K562 (cell line): Measurements from ENCODE around the gene FANCI. TPM values are rescaled to one million over a fixed set of nuclear protein-coding genes. Genes with fewer than 3 reads are reported as not detected.

Experiments
- ATAC-seq: fragments of 200-7000 bp; cut with Tn5 transposase; 3 replicates; pipeline ENCODE4 v1.9.1; 2020; ENCODE audit warnings: moderate library complexity
- BruUV-seq: library from RNA; stranded (reverse); fragments of 400-500 nt; replicated peaks from 2 replicates; lab custom pipeline; 2021; lab: Mats Ljungman, UMichigan
- CTCF ChIA-PET: fragments of 300-600 bp; formaldehyde crosslinking; extraction: SDS; loops from one replicate; lab custom pipeline; 2021; ENCODE audit warnings: low intra/inter-chr PET ratio; lab: Yijun Ruan, JAX
- POLR2A ChIA-PET: fragments of 300-600, 350-650 bp; sonication (Branson Sonifier 250); formaldehyde crosslinking; extraction: SDS; loops from one replicate; lab custom pipeline; 2021; ENCODE audit warnings: antibody characterized with exemption, inconsistent platforms; lab: Yijun Ruan, JAX
- DNase-seq, 4 experiments: peaks; one replicate each; pipeline versions ENCODE4 v3.0.0 to v3.0.0-alpha.2; 2011 to 2018; ENCODE audit warnings: low spot score in 3 of 4, mixed read lengths in 3 of 4; ENCODE audit errors: extremely low read depth in 1 of 4
- FAIRE-seq: peaks from 2 replicates; lab custom pipeline; 2011; peaks lifted over from hg19 to GRCh38; lab: Jason Lieb, UNC
- H2AFZ ChIP-seq: 2 replicates; pipeline ENCODE4 v1.6.0; 2011; ENCODE audit warnings: low read depth, low read length, control low read depth, inconsistent platforms
- H3K27ac ChIP-seq: fragments of 200-600 bp; 3 replicates; pipeline ENCODE4 v1.8.0; 2011; ENCODE audit warnings: low read depth, mild to moderate bottlenecking, control low read depth, inconsistent platforms, low read length, moderate library complexity, mixed read lengths; ENCODE audit errors: extremely low read depth
- H3K27me3 ChIP-seq, 2 experiments: fragments of 300-600 bp in 1 of 2; 2 replicates in 1 of 2; 3 replicates in 1 of 2; pipeline versions ENCODE4 v1.6.0 to v1.8.0; 2011; ENCODE audit warnings: inconsistent platforms in 2 of 2, low read length in 2 of 2, mild to moderate bottlenecking in 1 of 2, mixed read lengths in 1 of 2, moderate library complexity in 1 of 2; ENCODE audit not compliant: control insufficient read depth in 2 of 2, insufficient read depth in 2 of 2
- H3K36me3 ChIP-seq: fragments of 300-600 bp; 3 replicates; pipeline ENCODE4 v1.8.0; 2011; ENCODE audit warnings: mild to moderate bottlenecking, low read length, inconsistent platforms; ENCODE audit not compliant: control insufficient read depth, insufficient read depth
- H3K4me1 ChIP-seq, 2 experiments: fragments of 200-600 bp in 1 of 2; replicated peaks in 1 of 2; 2 replicates in 1 of 2; 3 replicates in 1 of 2; pipeline versions ENCODE4 v1.5.1 to v1.8.0; 2011; ENCODE audit warnings: inconsistent platforms in 2 of 2, low read length in 2 of 2, mild to moderate bottlenecking in 1 of 2, mixed read lengths in 1 of 2, moderate library complexity in 1 of 2; ENCODE audit not compliant: control insufficient read depth in 2 of 2, insufficient read depth in 2 of 2
- H3K4me2 ChIP-seq: 2 replicates; pipeline ENCODE4 v1.6.1; 2011; ENCODE audit warnings: low read length, control low read depth, inconsistent platforms, mixed read lengths; ENCODE audit not compliant: insufficient read depth
- H3K4me3 ChIP-seq: fragments of 200-600 bp; sonication (generic), shearing (Covaris generic); 2 replicates; pipeline ENCODE4 v1.5.1; 2016; ENCODE audit warnings: control low read depth, inconsistent platforms
- H3K79me2 ChIP-seq: fragments of 200-600 bp; 3 replicates; pipeline ENCODE4 v1.8.0; 2011; ENCODE audit warnings: low read length, inconsistent platforms; ENCODE audit not compliant: control insufficient read depth, insufficient read depth
- H3K9ac ChIP-seq, 2 experiments: 2 replicates each; pipeline versions ENCODE4 v1.6.0 to v1.6.1; 2011; ENCODE audit warnings: low read depth in 2 of 2, low read length in 2 of 2, control low read depth in 1 of 2, inconsistent platforms in 1 of 2, mild to moderate bottlenecking in 1 of 2, mixed read lengths in 1 of 2; ENCODE audit not compliant: insufficient read depth in 1 of 2
- H3K9me1 ChIP-seq: one replicate; pipeline ENCODE4 v1.6.0; 2011; ENCODE audit warnings: inconsistent platforms, mild to moderate bottlenecking, low read length, moderate library complexity; ENCODE audit not compliant: control insufficient read depth, insufficient read depth
- H3K9me3 ChIP-seq: replicated peaks from 2 replicates; pipeline ENCODE4 v1.5.1; 2011; ENCODE audit warnings: low read depth, low read length, inconsistent platforms; ENCODE audit not compliant: control insufficient read depth, insufficient read depth
- H4K20me1 ChIP-seq: replicated peaks from 2 replicates; pipeline ENCODE4 v1.6.1; 2011; ENCODE audit warnings: low read length, inconsistent platforms, mixed read lengths; ENCODE audit not compliant: control insufficient read depth, insufficient read depth
- CBX8 ChIP-seq: fragments of 200-600 bp; sonication (generic); IDR thresholded peaks from 2 replicates; pipeline ENCODE4 v1.6.1; 2012; ENCODE audit warnings: borderline replicate concordance, mixed run types, low read depth, mild to moderate bottlenecking, moderate library complexity, mixed read lengths, low read length, control low read depth, inconsistent platforms; ENCODE audit not compliant: poor library complexity, severe bottlenecking; ENCODE audit errors: extremely low read depth
- FOS ChIP-seq: IDR thresholded peaks from 3 replicates; pipeline ENCODE4 v1.6.1; 2011; ENCODE audit not compliant: insufficient read length; ENCODE audit errors: extremely low read depth
- KLF6 ChIP-seq: fragments of 250-450 bp; sonication (Bioruptor Pico); IDR thresholded peaks from 2 replicates; pipeline ENCODE4 v1.4.0; 2020; ENCODE audit warnings: mild to moderate bottlenecking, moderate library complexity, borderline replicate concordance
- MAZ ChIP-seq, 2 experiments: fragments of 450-650 bp in 1 of 2; sonication (generic) in 1 of 2; formaldehyde crosslinking; IDR thresholded peaks in 1 of 2; conservative IDR thresholded peaks in 1 of 2; 2 replicates each; pipeline versions ENCODE4 v1.4.0 to v1.5.0; 2020; ENCODE audit warnings: mild to moderate bottlenecking in 1 of 2, missing genetic modification reagents in 1 of 2
- MCM5 ChIP-seq: fragments of 450-650 bp; IDR thresholded peaks from 2 replicates; pipeline ENCODE4 v1.6.1; 2016; ENCODE audit warnings: low read depth
- PHF20 ChIP-seq: fragments of 450-650 bp; IDR thresholded peaks from 2 replicates; pipeline ENCODE4 v1.6.1; 2018; ENCODE audit not compliant: partially characterized antibody
- ZNF778 ChIP-seq: fragments of 450-650 bp; formaldehyde crosslinking; IDR thresholded peaks from 2 replicates; pipeline ENCODE4 v1.4.0; 2020; ENCODE audit warnings: mild to moderate bottlenecking, moderate library complexity
- WGBS: fragments of 100-300 bp; shearing (Covaris generic); methylation state at CpG from one replicate; pipeline ENCODE4 v1.1.6; 2016; ENCODE audit warnings: low coverage, mixed read lengths; ENCODE audit not compliant: insufficient coverage; ENCODE audit errors: missing lambda C conversion rate; 5-methylcytosine and 5-hydroxymethylcytosine counted together
- in situ Hi-C: fragments of 300-500 bp; cut with MboI; formaldehyde crosslinking; loops from 4 replicates; pipeline ENCODE4 v1.15.0; 2018; ENCODE audit warnings: inconsistent platforms, mixed read lengths
- intact Hi-C: fragments of 100-400 bp; cut with micrococcal nuclease; formaldehyde crosslinking; loops from 2 replicates; pipeline ENCODE4 v1.14.2; 2022
- polyA plus RNA-seq, 8 experiments: library from polyadenylated mRNA; depleted of rRNA in 4 of 8; stranded (reverse) in 5 of 8; unstranded in 3 of 8; fragments of >200 nt; fragmentation: Nextera tagmentation in 2 of 8; fragmentation: Illumina TruSeq in 1 of 8; extraction: Ambion mirVana in 2 of 8; extraction: Trizol in 1 of 8; gene quantifications; 2 replicates each; pipeline versions ENCODE4 v1.2.1 to v1.2.3, GENCODE V29; 2011 to 2014; ENCODE audit warnings: inconsistent platforms in 1 of 8, missing spikeins in 1 of 8
- total RNA-seq, 7 experiments: library from RNA; depleted of rRNA in 6 of 7; stranded (reverse); fragments of >200 nt in 6 of 7; fragmentation: Illumina TruSeq in 2 of 7; extraction: Trizol in 2 of 7; gene quantifications; 2 replicates each; pipeline versions ENCODE4 v1.2.1 to v1.2.3, GENCODE V29; 2011 to 2021; ENCODE audit warnings: low replicate concordance in 1 of 7

The FANCI gene
- total and polyA plus RNA-seq, 9 of the 15 experiments (the other 6 are each of a cell fraction or from before 2014, with no cell fraction given) = 72.1 to 165 (median 131) TPM

DNA sequence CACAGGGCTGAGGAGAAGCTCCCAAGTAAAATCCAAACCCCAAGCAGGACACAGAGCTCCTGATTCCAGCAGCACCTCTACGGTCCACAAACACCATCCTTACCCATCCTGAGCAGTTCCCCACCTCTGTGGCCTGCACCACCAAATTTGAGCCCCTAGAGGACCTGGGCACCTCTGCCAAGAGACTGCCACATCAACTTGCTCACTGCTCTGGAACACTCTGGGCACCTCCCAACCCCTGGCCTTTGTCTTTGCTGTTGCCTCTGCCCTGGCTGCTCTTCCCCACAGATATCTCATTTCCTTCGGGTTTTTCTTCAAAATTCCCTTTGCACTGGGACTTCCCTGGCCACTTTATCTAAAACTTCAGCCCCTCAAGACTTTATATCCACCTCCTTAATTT, 28.2 kb upstream of the FANCI start (continued):
- TF ChIP-seq MAZ (CRISPR knock-in tag; conservative IDR thresholded peaks at IDR 0.05 in 1 of 2, IDR thresholded peaks at IDR 0.05 in 1 of 2) (no peak), MCM5 (no peak), CBX8 (no peak)

DNA sequence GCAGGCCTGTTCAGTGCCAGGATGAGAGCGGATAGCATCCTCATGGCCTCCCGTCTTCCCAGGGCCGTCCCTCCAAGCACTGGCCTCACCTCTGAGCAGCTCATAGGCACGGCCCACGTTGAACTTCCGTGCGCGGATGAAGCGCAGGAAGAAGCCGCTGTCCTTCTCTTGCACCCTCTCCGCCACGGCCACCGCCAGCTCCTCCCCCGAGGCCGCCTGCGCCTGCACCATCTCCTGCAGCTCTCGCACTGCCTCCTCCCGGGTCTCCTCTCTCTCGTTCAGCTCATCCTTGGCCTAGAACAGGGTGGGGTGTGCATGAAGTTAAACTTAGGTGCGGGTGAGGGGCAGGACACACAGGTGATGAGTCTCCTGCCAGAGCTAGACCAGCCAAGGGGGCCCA, 26.7 kb upstream of the FANCI start:
- POLR2A ChIA-PET = interaction anchor here (1.0 kb wide), 1 partner anchor 17 kb away, joined by 5 read pairs; no protein-coding TSS in a partner anchor
- 12% methylated on average over 17 of the region's 20 CpGs for WGBS
- TF ChIP-seq FOS (no peak), KLF6 (CRISPR knock-in tag) (no peak), PHF20 (no peak), ZNF778 (CRISPR knock-in tag) (no peak)
- TF ChIP-seq, all 486 proteins: peak for 0
- H3K79me2 ChIP-seq = no peaks in the 10 kb centered on the region
- DNase-seq (no peak), FAIRE-seq (no peak), ATAC-seq (no peak)
- no peaks in the 10 kb centered on the region for H3K9me3 ChIP-seq
- in situ Hi-C loops = no loop called here
- no peak overlapping the region for H3K4me3 ChIP-seq
- no peak overlapping the region for H2AFZ ChIP-seq
- intact Hi-C loops = no loop called here
- no peak overlapping the region for H3K27ac ChIP-seq
- H3K4me2 ChIP-seq = no peak overlapping the region
- H3K9ac ChIP-seq = no peak overlapping the region; a peak in 1 of 4 replicates
- no peaks in the 10 kb centered on the region for H4K20me1 ChIP-seq
- H3K9me1 ChIP-seq = no peaks in the 10 kb centered on the region
- no peaks in the 10 kb centered on the region for H3K36me3 ChIP-seq
- peaks cover 0 to 9% of the 10 kb centered on the region in 2 experiments; a peak in 3 of 5 replicates for H3K4me1 ChIP-seq
- peaks cover 31 to 46% of the 10 kb centered on the region in 2 experiments for H3K27me3 ChIP-seq
- BruUV-seq = no TSS peak
- CTCF ChIA-PET = no interaction called here
